Fibroblast of lung (primary cell): ENCODE data around the gene NAXE. TPM values are rescaled to one million over a fixed set of nuclear protein-coding genes. Genes with fewer than 3 reads are reported as not detected.
A peak's percentile ranks its signal among the peaks of the same experiment; 100 is the strongest.

Experiments used
- DNase-seq, 2 donors: peaks; one replicate each; pipeline versions ENCODE4 v3.0.0 to v3.0.0-alpha.2; 2010; ENCODE audit warnings: low read depth in 2 of 2
- H2AFZ ChIP-seq: 2 replicates; pipeline ENCODE4 v1.5.1; 2012; ENCODE audit warnings: low read length, control low read depth, inconsistent platforms
- H3K27ac ChIP-seq: 2 replicates; pipeline ENCODE4 v1.5.1; 2011; ENCODE audit warnings: low read length, control low read depth; ENCODE audit not compliant: insufficient read depth
- H3K27me3 ChIP-seq: 2 replicates; pipeline ENCODE4 v1.5.1; 2011; ENCODE audit warnings: mild to moderate bottlenecking, low read length; ENCODE audit not compliant: control insufficient read depth, insufficient read depth
- H3K36me3 ChIP-seq: 2 replicates; pipeline ENCODE4 v1.5.1; 2011; ENCODE audit warnings: low read length; ENCODE audit not compliant: control insufficient read depth, insufficient read depth
- H3K4me1 ChIP-seq: 2 replicates; pipeline ENCODE4 v1.5.1; 2011; ENCODE audit warnings: low read length; ENCODE audit not compliant: control insufficient read depth, insufficient read depth; ENCODE audit errors: extremely low read depth
- H3K4me2 ChIP-seq: 2 replicates; pipeline ENCODE4 v1.5.1; 2011; ENCODE audit warnings: low read length, control low read depth; ENCODE audit not compliant: insufficient read depth; ENCODE audit errors: extremely low read depth
- H3K4me3 ChIP-seq, 4 experiments: fragments of 200-600 bp in 1 of 4; sonication (generic) in 1 of 4; replicated peaks in 1 of 4; 2 replicates each; pipeline ENCODE4 v1.5.1; 2011 to 2016; ENCODE audit warnings: low read length in 4 of 4, low read depth in 3 of 4, mild to moderate bottlenecking in 3 of 4, control low read depth in 2 of 4, inconsistent platforms in 1 of 4, mixed read lengths in 1 of 4; ENCODE audit not compliant: insufficient read depth in 1 of 4; ENCODE audit errors: control extremely low read depth in 1 of 4
- H3K79me2 ChIP-seq: 2 replicates; pipeline ENCODE4 v1.5.1; 2012; ENCODE audit warnings: mild to moderate bottlenecking, low read length, inconsistent platforms; ENCODE audit not compliant: control insufficient read depth, insufficient read depth
- H3K9ac ChIP-seq: 2 replicates; pipeline ENCODE4 v1.5.1; 2011; ENCODE audit warnings: mild to moderate bottlenecking, low read length, control low read depth; ENCODE audit not compliant: insufficient read depth
- H3K9me3 ChIP-seq: 2 replicates; pipeline ENCODE4 v1.5.1; 2012; ENCODE audit warnings: low read depth, low read length; ENCODE audit not compliant: control insufficient read depth, insufficient read depth
- H4K20me1 ChIP-seq: 2 replicates; pipeline ENCODE4 v1.5.1; 2011; ENCODE audit warnings: low read length; ENCODE audit not compliant: control insufficient read depth, insufficient read depth; ENCODE audit errors: extremely low read depth
- EZH2 ChIP-seq: IDR thresholded peaks from 2 replicates; pipeline ENCODE4 v1.5.1; 2012; ENCODE audit warnings: low read length, control low read depth, mild to moderate bottlenecking; ENCODE audit errors: missing control alignments
- polyA plus RNA-seq, 2 donors: library from polyadenylated mRNA; depleted of rRNA in 1 of 2; stranded (reverse) in 1 of 2; unstranded in 1 of 2; fragments of >200 nt; gene quantifications; 2 replicates each; pipeline ENCODE4 v1.2.1, GENCODE V29; 2011 to 2012; ENCODE audit warnings: missing spikeins in 1 of 2
- total RNA-seq: library from RNA; depleted of rRNA; stranded (reverse); fragments of >200 nt; gene quantifications from 2 replicates; pipeline ENCODE4 v1.2.1, GENCODE V29; 2014
- TF ChIP-seq, protein P1 (sequence below), 2 donors: IDR thresholded peaks in 1 of 2; conservative IDR thresholded peaks in 1 of 2; 1 replicate in 1 of 2; 2 replicates in 1 of 2; pipeline ENCODE4 v1.5.1; 2011 to 2012; ENCODE audit warnings: low read length in 2 of 2, control low read depth in 1 of 2, inconsistent platforms in 1 of 2, low read depth in 1 of 2, mild to moderate bottlenecking in 1 of 2

NAXE gene
- total and polyA plus RNA-seq, 2 donors (not counting 1 experiment from before 2014, with no cell fraction given): 41.6 to 64.4 TPM

DNA sequence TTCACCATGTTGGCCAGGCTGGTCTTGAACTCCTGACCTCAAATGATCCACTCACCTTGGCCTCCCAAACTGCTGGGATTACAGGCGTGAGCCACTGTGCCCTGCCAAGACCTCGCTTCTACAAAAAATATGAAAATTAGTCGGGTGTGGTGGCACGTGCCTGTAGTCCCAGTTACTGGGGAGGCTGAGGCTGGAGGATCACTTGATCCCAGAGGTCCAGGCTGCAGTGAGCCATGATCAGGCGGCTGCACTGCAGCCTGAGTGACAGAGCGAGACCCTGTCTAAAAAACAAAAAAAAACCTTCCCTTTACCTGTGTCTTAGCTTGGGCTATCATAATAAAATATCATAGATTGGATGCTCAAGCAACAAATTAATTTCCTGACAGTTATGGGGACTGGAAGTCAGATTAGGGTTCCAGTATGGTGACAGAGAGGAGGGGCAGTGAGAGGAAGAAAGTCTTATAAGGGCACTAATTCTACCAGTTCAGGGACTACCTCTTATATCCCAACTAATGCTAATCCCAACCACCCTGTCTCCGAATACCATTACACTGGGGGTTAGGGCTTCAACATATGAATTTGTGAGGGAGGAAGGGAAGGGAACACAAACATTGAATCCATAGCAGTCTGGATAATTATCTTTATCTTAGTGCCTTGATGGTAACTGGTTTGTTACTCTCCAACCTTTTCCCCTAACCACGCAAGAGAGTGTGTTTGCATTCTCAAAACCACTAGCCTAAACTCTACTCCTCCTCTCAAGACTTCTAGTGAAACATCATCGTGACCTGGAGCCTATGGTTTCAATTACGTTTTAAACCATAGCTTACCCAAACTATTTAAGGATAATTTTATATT, 1.0 kb upstream of the NAXE start:
- H3K9me3 ChIP-seq: no peaks in the 10 kb centered on the region
- no peak overlapping the region for H2AFZ ChIP-seq
- no peak for DNase-seq
- no peak overlapping the region for H3K9ac ChIP-seq
- H4K20me1 ChIP-seq: no peaks in the 10 kb centered on the region
- peak overlapping the region in 1 of 4 experiments; percentile 86 for H3K4me3 ChIP-seq
- no peaks in the 10 kb centered on the region for H3K4me1 ChIP-seq
- no peak for TF ChIP-seq EZH2
- TF ChIP-seq, protein P1, sequence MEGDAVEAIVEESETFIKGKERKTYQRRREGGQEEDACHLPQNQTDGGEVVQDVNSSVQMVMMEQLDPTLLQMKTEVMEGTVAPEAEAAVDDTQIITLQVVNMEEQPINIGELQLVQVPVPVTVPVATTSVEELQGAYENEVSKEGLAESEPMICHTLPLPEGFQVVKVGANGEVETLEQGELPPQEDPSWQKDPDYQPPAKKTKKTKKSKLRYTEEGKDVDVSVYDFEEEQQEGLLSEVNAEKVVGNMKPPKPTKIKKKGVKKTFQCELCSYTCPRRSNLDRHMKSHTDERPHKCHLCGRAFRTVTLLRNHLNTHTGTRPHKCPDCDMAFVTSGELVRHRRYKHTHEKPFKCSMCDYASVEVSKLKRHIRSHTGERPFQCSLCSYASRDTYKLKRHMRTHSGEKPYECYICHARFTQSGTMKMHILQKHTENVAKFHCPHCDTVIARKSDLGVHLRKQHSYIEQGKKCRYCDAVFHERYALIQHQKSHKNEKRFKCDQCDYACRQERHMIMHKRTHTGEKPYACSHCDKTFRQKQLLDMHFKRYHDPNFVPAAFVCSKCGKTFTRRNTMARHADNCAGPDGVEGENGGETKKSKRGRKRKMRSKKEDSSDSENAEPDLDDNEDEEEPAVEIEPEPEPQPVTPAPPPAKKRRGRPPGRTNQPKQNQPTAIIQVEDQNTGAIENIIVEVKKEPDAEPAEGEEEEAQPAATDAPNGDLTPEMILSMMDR (conservative IDR thresholded peaks at IDR 0.05 in 1 of 2, IDR thresholded peaks at IDR 0.05 in 1 of 2; ENCODE audit: low read depth in 1 of 2, low read length in 2 of 2): no peak
- peaks cover 4% of the 10 kb centered on the region for H3K27me3 ChIP-seq
- H3K79me2 ChIP-seq: peaks cover 3% of the 10 kb centered on the region
- no peak overlapping the region for H3K27ac ChIP-seq
- peak overlapping the region; percentile 89 for H3K4me2 ChIP-seq
- peaks cover 12% of the 10 kb centered on the region for H3K36me3 ChIP-seq

GRCh38 chr1:156591181-156591431, 470 bp upstream of the NAXE start:
- Histone ChIP-seq H3K79me2 (peaks cover 3% of the 10 kb centered on the region), H3K36me3 (peaks cover 15% of the 10 kb centered on the region), H4K20me1 (no peaks in the 10 kb centered on the region), H3K9me3 (no peaks in the 10 kb centered on the region), H3K9ac (no peak overlapping the region), H3K4me2 (peak overlapping the region; percentile 89), H2AFZ (peak overlapping the region; percentile 95), H3K27ac (no peak overlapping the region), H3K4me3 (peak overlapping the region in 3 of 4 experiments; percentile 76 to 89 (median 86)), H3K27me3 (peaks cover 2% of the 10 kb centered on the region), H3K4me1 (no peaks in the 10 kb centered on the region)
- no peak for TF ChIP-seq EZH2
- TF ChIP-seq, protein P1 (conservative IDR thresholded peaks at IDR 0.05 in 1 of 2, IDR thresholded peaks at IDR 0.05 in 1 of 2; ENCODE audit: low read depth in 1 of 2, low read length in 2 of 2): no peak
- DNase-seq: no peak

DNA sequence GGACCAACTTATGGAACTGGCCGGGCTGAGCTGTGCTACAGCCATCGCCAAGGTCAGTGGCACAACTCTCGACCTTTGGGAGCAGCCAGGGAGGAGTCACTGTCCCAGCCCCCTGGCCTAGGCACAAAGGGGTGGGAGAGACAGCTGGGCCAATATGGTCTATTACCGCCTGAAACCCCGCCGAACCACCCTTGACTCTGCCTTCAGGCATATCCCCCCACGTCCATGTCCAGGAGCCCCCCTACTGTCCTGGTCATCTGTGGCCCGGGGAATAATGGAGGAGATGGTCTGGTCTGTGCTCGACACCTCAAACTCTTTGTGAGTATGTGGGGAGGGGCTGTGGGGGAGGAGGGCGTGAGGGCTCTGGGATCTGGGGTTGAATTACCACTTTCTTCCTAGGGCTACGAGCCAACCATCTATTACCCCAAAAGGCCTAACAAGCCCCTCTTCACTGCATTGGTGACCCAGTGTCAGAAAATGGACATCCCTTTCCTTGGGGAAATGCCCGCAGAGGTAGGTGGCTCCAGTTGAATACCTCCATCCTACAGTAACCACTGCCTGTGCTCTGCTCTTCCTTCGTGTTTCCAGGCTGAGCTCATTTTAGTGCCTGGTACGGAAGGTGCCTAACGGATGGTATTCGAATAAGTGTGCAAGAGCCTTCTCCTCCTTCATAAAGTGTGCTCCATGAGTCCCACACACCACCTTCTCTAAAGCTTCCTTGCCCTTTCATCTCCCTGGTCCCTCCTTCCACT, 758 bp downstream of the NAXE start:
- H3K27me3 ChIP-seq: no peaks in the 10 kb centered on the region
- peak overlapping the region; percentile 71 to 89 (median 76) for H3K4me3 ChIP-seq
- no peak for TF ChIP-seq EZH2
- TF ChIP-seq, protein P1 (conservative IDR thresholded peaks at IDR 0.05 in 1 of 2, IDR thresholded peaks at IDR 0.05 in 1 of 2; ENCODE audit: low read depth in 1 of 2, low read length in 2 of 2): no peak
- H3K79me2 ChIP-seq: peaks cover 3% of the 10 kb centered on the region
- H3K9ac ChIP-seq: peak overlapping the region; percentile 78
- peaks cover 21% of the 10 kb centered on the region for H3K36me3 ChIP-seq
- peak in 1 of 2 donors; percentile 2 for DNase-seq
- no peak overlapping the region for H2AFZ ChIP-seq
- H3K9me3 ChIP-seq: no peaks in the 10 kb centered on the region
- no peaks in the 10 kb centered on the region for H3K4me1 ChIP-seq
- peak overlapping the region; percentile 13 for H3K27ac ChIP-seq
- peak overlapping the region; percentile 88 for H3K4me2 ChIP-seq
- no peaks in the 10 kb centered on the region for H4K20me1 ChIP-seq
